ENCODE data around the gene TMEM101.

- no peak for TF ChIP-seq MYC (IDR thresholded peaks at IDR 0.05; ENCODE audit: low read depth, low read length)
- TF ChIP-seq CTCF (IDR thresholded peaks at IDR 0.05; ENCODE audit: extremely low read depth in 1 of 2, insufficient read depth in 1 of 2, low read depth in 1 of 2, low read length in 2 of 2) = no peak
- TF ChIP-seq JUN (IDR thresholded peaks at IDR 0.05; ENCODE audit: borderline replicate concordance, insufficient read depth, insufficient read length, low read depth) = no peak
- no peak for TF ChIP-seq GATA2 (IDR thresholded peaks at IDR 0.05; ENCODE audit: insufficient read depth, insufficient read length, low read depth, low read length)
- TF ChIP-seq MAX (IDR thresholded peaks at IDR 0.05; ENCODE audit: insufficient read depth, insufficient read length) = no peak
Observed at GRCh38 chr17:44010966-44011647, 3.7 kb downstream of the TMEM101 start.

Data from endothelial cell of umbilical vein (primary cell).